ENCODE results near the gene NPC1. TPM values are rescaled to one million over a fixed set of nuclear protein-coding genes. Genes with fewer than 3 reads are reported as not detected.

Gene NPC1
- total RNA-seq, 2 donors from 2014 or later: 43.6 to 44.9 TPM

DNA sequence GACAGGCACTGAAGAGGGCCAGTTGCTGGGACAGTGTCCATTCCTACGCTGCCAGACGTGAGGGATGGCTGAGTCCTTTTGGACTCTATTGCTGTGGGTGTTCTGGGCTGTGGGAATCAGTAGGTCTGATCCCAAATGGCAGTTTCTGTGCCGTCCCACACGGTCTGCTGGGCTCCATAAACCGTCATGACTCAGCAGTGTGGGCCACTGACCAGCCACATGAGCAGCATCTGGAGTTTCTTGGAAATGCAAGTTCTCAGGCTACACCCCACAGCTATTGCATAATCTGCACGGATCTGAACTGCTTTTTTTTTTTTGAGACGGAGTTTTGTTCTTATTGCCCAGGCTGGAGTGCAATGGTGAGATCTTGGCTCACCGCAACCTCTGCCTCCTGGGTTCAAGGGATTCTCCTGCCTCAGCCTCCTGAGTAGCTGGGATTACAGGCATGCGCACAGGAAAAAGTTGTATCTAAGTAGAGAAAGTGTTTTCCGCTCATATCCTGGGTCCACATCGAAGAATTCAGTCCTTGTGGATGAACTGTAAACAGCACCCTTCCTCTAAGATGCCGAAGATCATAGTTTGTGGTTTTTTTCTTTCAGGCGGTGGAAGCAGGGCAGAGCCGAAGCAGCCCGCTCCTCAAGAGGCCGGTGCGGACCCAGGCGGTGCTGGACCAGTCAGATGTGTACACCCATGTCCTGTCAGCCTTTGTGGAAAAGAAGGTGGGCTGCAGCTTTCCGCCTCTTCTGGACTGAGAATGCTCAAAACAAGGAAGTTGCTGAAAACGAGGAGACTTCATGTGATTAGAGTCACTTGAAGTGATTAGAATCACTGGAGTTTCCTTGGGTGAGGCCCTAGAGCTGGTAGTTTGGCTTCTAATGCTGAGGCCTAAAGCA is 57.5 kb downstream of the NPC1 start:
- Mint-ChIP-seq H3K4me1 (no peaks in the 10 kb centered on the region), H3K27ac (peak overlapping the region; percentile 9), H3K4me3 (no peak overlapping the region), H3K9me3 (no peaks in the 10 kb centered on the region), H3K27me3 (ENCODE audit: insufficient read depth) (no peaks in the 10 kb centered on the region), H3K36me3 (ENCODE audit: low read depth) (peaks cover 80% of the 10 kb centered on the region)
- no peaks in the 10 kb centered on the region for H3K4me1 ChIP-seq (ENCODE audit: control insufficient read depth, insufficient read depth, low read length)
- H3K27ac ChIP-seq (ENCODE audit: low read depth, low read length): no peak overlapping the region
- H3K4me3 ChIP-seq (ENCODE audit: low read length): no peak overlapping the region
- no peak overlapping the region for H3K9ac ChIP-seq (ENCODE audit: extremely low read depth, low read length, poor library complexity, severe bottlenecking)
- WGBS, 2 experiments (ENCODE audit: insufficient coverage in 1 of 2, insufficient read length in 1 of 2): 94 to 95% methylated on average over 18 to 20 of the region's 20 CpGs
- TF ChIP-seq, protein P1, sequence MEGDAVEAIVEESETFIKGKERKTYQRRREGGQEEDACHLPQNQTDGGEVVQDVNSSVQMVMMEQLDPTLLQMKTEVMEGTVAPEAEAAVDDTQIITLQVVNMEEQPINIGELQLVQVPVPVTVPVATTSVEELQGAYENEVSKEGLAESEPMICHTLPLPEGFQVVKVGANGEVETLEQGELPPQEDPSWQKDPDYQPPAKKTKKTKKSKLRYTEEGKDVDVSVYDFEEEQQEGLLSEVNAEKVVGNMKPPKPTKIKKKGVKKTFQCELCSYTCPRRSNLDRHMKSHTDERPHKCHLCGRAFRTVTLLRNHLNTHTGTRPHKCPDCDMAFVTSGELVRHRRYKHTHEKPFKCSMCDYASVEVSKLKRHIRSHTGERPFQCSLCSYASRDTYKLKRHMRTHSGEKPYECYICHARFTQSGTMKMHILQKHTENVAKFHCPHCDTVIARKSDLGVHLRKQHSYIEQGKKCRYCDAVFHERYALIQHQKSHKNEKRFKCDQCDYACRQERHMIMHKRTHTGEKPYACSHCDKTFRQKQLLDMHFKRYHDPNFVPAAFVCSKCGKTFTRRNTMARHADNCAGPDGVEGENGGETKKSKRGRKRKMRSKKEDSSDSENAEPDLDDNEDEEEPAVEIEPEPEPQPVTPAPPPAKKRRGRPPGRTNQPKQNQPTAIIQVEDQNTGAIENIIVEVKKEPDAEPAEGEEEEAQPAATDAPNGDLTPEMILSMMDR (conservative IDR thresholded peaks at IDR 0.05): no peak
- H3K36me3 ChIP-seq (ENCODE audit: control insufficient read depth, insufficient read depth, low read length): peaks cover 87% of the 10 kb centered on the region
- H3K27me3 ChIP-seq (ENCODE audit: control insufficient read depth, insufficient read depth, low read length, poor library complexity, severe bottlenecking): no peaks in the 10 kb centered on the region
- H3K9me3 ChIP-seq (ENCODE audit: control insufficient read depth, low read length): no peaks in the 10 kb centered on the region
- no peak for DNase-seq

DNA sequence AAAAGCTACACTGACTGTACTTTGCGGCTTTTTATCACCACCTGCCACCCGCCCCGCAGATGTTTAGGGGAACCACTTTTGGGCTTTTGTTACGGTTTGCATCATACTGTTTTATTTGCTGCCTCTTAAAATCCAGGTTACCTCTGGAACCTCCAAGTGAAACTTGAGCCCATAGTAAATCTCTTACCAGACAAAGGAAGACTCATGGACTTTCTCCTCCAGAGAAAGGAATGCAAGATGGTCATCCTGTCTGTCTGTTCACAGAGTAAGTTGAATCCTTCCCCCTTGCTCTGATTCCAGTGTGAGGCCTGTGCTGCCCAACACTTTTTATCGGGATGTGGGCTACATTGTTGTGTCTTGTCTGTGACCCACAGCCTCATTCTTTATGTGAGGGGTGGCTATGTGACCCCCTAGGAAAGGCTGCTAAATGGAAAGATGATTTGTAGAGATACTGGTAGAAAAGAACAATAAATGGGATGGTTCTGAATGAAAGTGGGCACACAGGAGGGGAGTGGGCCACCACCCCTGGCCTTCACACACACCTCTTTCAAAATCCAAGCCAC is 59.7 kb downstream of the NPC1 start:
- Histone ChIP-seq H3K9ac (ENCODE audit: extremely low read depth, low read length, poor library complexity, severe bottlenecking) (no peak overlapping the region), H3K27me3 (ENCODE audit: control insufficient read depth, insufficient read depth, low read length, poor library complexity, severe bottlenecking) (no peaks in the 10 kb centered on the region), H3K4me3 (ENCODE audit: low read length) (no peak overlapping the region), H3K36me3 (ENCODE audit: control insufficient read depth, insufficient read depth, low read length) (peaks cover 84% of the 10 kb centered on the region), H3K27ac (ENCODE audit: low read depth, low read length) (no peak overlapping the region), H3K4me1 (ENCODE audit: control insufficient read depth, insufficient read depth, low read length) (no peaks in the 10 kb centered on the region), H3K9me3 (ENCODE audit: control insufficient read depth, low read length) (no peaks in the 10 kb centered on the region)
- Mint-ChIP-seq H3K9me3 (no peaks in the 10 kb centered on the region), H3K4me1 (no peaks in the 10 kb centered on the region), H3K27me3 (ENCODE audit: insufficient read depth) (no peaks in the 10 kb centered on the region), H3K36me3 (ENCODE audit: low read depth) (peaks cover 82% of the 10 kb centered on the region), H3K4me3 (no peak overlapping the region), H3K27ac (peak overlapping the region; percentile 73)
- TF ChIP-seq, protein P1 (conservative IDR thresholded peaks at IDR 0.05): no peak
- 93 to 94% methylated on average over 5 of the region's 5 CpGs for WGBS, 2 experiments (ENCODE audit: insufficient coverage in 1 of 2, insufficient read length in 1 of 2)
- no peak for DNase-seq

DNA sequence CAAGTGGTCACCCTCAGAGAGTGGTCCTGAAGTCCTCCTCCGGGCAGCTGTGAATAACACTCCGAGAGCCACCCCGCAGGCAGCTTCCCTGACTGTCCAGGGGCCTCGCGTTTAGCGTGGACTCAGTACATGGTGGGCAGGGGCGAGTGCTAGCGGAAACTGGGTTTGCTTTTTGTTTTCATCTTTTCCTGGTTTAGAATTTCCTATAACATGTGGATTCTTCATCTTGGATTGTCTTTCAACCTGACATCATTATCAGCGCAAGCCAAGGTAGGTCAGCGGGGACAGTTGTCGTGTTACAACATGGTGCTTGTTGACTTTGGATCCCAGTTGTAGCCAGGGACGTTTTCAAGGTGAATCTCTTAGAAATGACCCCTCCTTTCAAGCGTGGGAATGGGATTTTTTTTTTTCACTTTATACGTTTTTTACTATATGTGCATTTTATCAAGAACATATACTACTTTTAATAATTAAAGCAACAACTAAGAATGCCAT is 62.0 kb downstream of the NPC1 start:
- Mint-ChIP-seq H3K36me3 (ENCODE audit: low read depth) (peaks cover 78% of the 10 kb centered on the region), H3K9me3 (no peaks in the 10 kb centered on the region), H3K4me1 (no peaks in the 10 kb centered on the region), H3K4me3 (no peak overlapping the region), H3K27ac (no peak overlapping the region), H3K27me3 (ENCODE audit: insufficient read depth) (no peaks in the 10 kb centered on the region)
- TF ChIP-seq, protein P1 (conservative IDR thresholded peaks at IDR 0.05): no peak
- H3K4me1 ChIP-seq (ENCODE audit: control insufficient read depth, insufficient read depth, low read length): no peaks in the 10 kb centered on the region
- no peak overlapping the region for H3K9ac ChIP-seq (ENCODE audit: extremely low read depth, low read length, poor library complexity, severe bottlenecking)
- H3K9me3 ChIP-seq (ENCODE audit: control insufficient read depth, low read length): no peaks in the 10 kb centered on the region
- H3K27me3 ChIP-seq (ENCODE audit: control insufficient read depth, insufficient read depth, low read length, poor library complexity, severe bottlenecking): no peaks in the 10 kb centered on the region
- 95% methylated on average over 12 to 14 of the region's 14 CpGs for WGBS, 2 experiments (ENCODE audit: insufficient coverage in 1 of 2, insufficient read length in 1 of 2)
- no peak for DNase-seq
- H3K36me3 ChIP-seq (ENCODE audit: control insufficient read depth, insufficient read depth, low read length): peaks cover 77% of the 10 kb centered on the region
- no peak overlapping the region for H3K4me3 ChIP-seq (ENCODE audit: low read length)
- H3K27ac ChIP-seq (ENCODE audit: low read depth, low read length): no peak overlapping the region

All from endodermal cell (in vitro differentiated cells).